IMR-90 (cell line): ENCODE results near the gene TNNC2. TPM values are rescaled to one million over a fixed set of nuclear protein-coding genes. Genes with fewer than 3 reads are reported as not detected.
A peak's percentile ranks its signal among the peaks of the same experiment; 100 is the strongest.

Experiments
- ATAC-seq: fragments of 200-7000 bp; cut with Tn5 transposase; 2 replicates; pipeline ENCODE4 v1.9.1; 2020; ENCODE audit warnings: low read depth, mild to moderate bottlenecking, moderate library complexity
- BruUV-seq: library from RNA; stranded (reverse); fragments of 400-500 nt; replicated peaks from 2 replicates; lab custom pipeline; 2021; lab: Mats Ljungman, UMichigan
- CTCF ChIA-PET: fragments of 300-600 bp; formaldehyde crosslinking; extraction: SDS; loops from one replicate; lab custom pipeline; 2021; ENCODE audit warnings: antibody characterized with exemption; lab: Yijun Ruan, JAX
- POLR2A ChIA-PET: fragments of 300-600 bp; sonication (Branson Sonifier 250); formaldehyde crosslinking; loops from one replicate; lab custom pipeline; 2022; ENCODE audit warnings: antibody characterized with exemption; ENCODE audit not compliant: unreplicated experiment; lab: Charles Lee
- DNase-seq: peaks from one replicate; pipeline ENCODE4 v3.0.0; 2013
- H2AFZ ChIP-seq: replicated peaks from 2 replicates; pipeline ENCODE3; 2013; ENCODE audit warnings: low read length, mild to moderate bottlenecking; ENCODE audit not compliant: poor library complexity
- H2AK5ac ChIP-seq: 2 replicates; pipeline ENCODE4 v1.6.1; 2013; ENCODE audit warnings: low read depth, low read length, inconsistent platforms
- H2AK9ac ChIP-seq: replicated peaks from 2 replicates; pipeline ENCODE3; 2013; ENCODE audit warnings: mild to moderate bottlenecking, low read depth, low read length, moderate library complexity; ENCODE audit not compliant: poor library complexity
- H2BK120ac ChIP-seq: 2 replicates; pipeline ENCODE4 v1.6.1; 2013; ENCODE audit warnings: low read depth, low read length, inconsistent platforms
- H2BK15ac ChIP-seq: 3 replicates; pipeline ENCODE4 v1.6.1; 2013; ENCODE audit warnings: low read depth, low read length, inconsistent platforms
- H2BK20ac ChIP-seq: 2 replicates; pipeline ENCODE4 v1.6.1; 2013; ENCODE audit warnings: low read depth, mild to moderate bottlenecking, inconsistent platforms, low read length, moderate library complexity
- H2BK5ac ChIP-seq: 2 replicates; pipeline ENCODE4 v1.6.1; 2013; ENCODE audit warnings: mild to moderate bottlenecking, low read depth, low read length, inconsistent platforms; ENCODE audit not compliant: poor library complexity, severe bottlenecking
- H3K14ac ChIP-seq: replicated peaks from 2 replicates; pipeline ENCODE4 v1.6.1; 2013; ENCODE audit warnings: low read depth, low read length, inconsistent platforms
- H3K18ac ChIP-seq: 2 replicates; pipeline ENCODE4 v1.6.1; 2013; ENCODE audit warnings: low read depth, low read length, control low read depth
- H3K23ac ChIP-seq: 2 replicates; pipeline ENCODE4 v1.6.1; 2013; ENCODE audit warnings: low read depth, low read length, inconsistent platforms
- H3K27ac ChIP-seq: 2 replicates; pipeline ENCODE4 v1.5.1; 2013; ENCODE audit warnings: mild to moderate bottlenecking, control low read depth, low read length; ENCODE audit not compliant: insufficient read depth
- H3K27me3 ChIP-seq: 2 replicates; pipeline ENCODE4 v1.6.1; 2013; ENCODE audit warnings: low read length; ENCODE audit not compliant: control insufficient read depth, insufficient read depth
- H3K36me3 ChIP-seq: 2 replicates; pipeline ENCODE4 v1.6.1; 2013; ENCODE audit warnings: low read length, mixed read lengths; ENCODE audit not compliant: control insufficient read depth, insufficient read depth
- H3K4ac ChIP-seq: 2 replicates; pipeline ENCODE4 v1.6.1; 2013; ENCODE audit warnings: low read depth, low read length, inconsistent platforms
- H3K4me1 ChIP-seq: 2 replicates; pipeline ENCODE4 v1.6.1; 2013; ENCODE audit warnings: low read length, mixed read lengths; ENCODE audit not compliant: control insufficient read depth, insufficient read depth
- H3K4me2 ChIP-seq: 2 replicates; pipeline ENCODE4 v1.6.1; 2013; ENCODE audit warnings: low read depth, mild to moderate bottlenecking, control low read depth, low read length, moderate library complexity
- H3K4me3 ChIP-seq: 2 replicates; pipeline ENCODE4 v1.5.1; 2013; ENCODE audit warnings: low read depth, mild to moderate bottlenecking, control low read depth, low read length, moderate library complexity; ENCODE audit not compliant: insufficient read depth
- H3K56ac ChIP-seq: 2 replicates; pipeline ENCODE4 v1.6.1; 2013; ENCODE audit warnings: low read length, inconsistent platforms; ENCODE audit not compliant: insufficient read depth; ENCODE audit errors: extremely low read depth
- H3K79me1 ChIP-seq, 2 experiments: 2 replicates each; pipeline ENCODE4 v1.6.1; 2013; ENCODE audit warnings: low read length in 2 of 2, inconsistent platforms in 1 of 2, low read depth in 1 of 2
- H3K9ac ChIP-seq: 2 replicates; pipeline ENCODE4 v1.6.1; 2013; ENCODE audit warnings: low read depth, low read length, control low read depth
- H3K9me1 ChIP-seq: 2 replicates; pipeline ENCODE4 v1.6.1; 2013; ENCODE audit warnings: low read length, inconsistent platforms; ENCODE audit not compliant: insufficient read depth
- H3K9me3 ChIP-seq: 2 replicates; pipeline ENCODE4 v1.6.1; 2013; ENCODE audit warnings: low read length; ENCODE audit not compliant: control insufficient read depth, insufficient read depth
- H4K20me1 ChIP-seq: 2 replicates; pipeline ENCODE4 v1.6.1; 2013; ENCODE audit warnings: low read length, inconsistent platforms; ENCODE audit not compliant: insufficient read depth
- H4K5ac ChIP-seq: 2 replicates; pipeline ENCODE4 v1.6.1; 2013; ENCODE audit warnings: mild to moderate bottlenecking, low read depth, low read length, control low read depth
- H4K8ac ChIP-seq, 2 experiments: 2 replicates each; pipeline ENCODE4 v1.6.1; 2013; ENCODE audit warnings: low read depth in 2 of 2, low read length in 2 of 2, control low read depth in 1 of 2, inconsistent platforms in 1 of 2
- H4K91ac ChIP-seq: 2 replicates; pipeline ENCODE4 v1.6.1; 2013; ENCODE audit warnings: low read depth, low read length, inconsistent platforms; ENCODE audit not compliant: insufficient read depth
- CEBPB ChIP-seq: IDR thresholded peaks from 2 replicates; pipeline ENCODE4 v1.6.1; 2012; ENCODE audit warnings: low read depth, low read length, improper control_type of control experiment
- CHD1 ChIP-seq: IDR thresholded peaks from 2 replicates; pipeline ENCODE4 v1.6.1; 2012; ENCODE audit warnings: low read depth, low read length, improper control_type of control experiment
- ELK1 ChIP-seq: fragments of 150-350 bp; IDR thresholded peaks from 2 replicates; pipeline ENCODE4 v1.6.1; 2016; ENCODE audit warnings: low read depth, mild to moderate bottlenecking, low read length, moderate library complexity, borderline replicate concordance
- USF2 ChIP-seq: fragments of 150-350 bp; IDR thresholded peaks from 2 replicates; pipeline ENCODE4 v1.6.1; 2017; ENCODE audit warnings: mild to moderate bottlenecking, antibody characterized with exemption, low read length, low read depth
- WGBS, 2 experiments: methylation state at CpG; one replicate each; pipeline versions ENCODE4 v1.1.5 to v1.1.7; 2013; ENCODE audit warnings: missing lambda C conversion rate in 2 of 2; ENCODE audit not compliant: insufficient read length in 1 of 2; ENCODE audit errors: extremely low coverage in 2 of 2; 5-methylcytosine and 5-hydroxymethylcytosine counted together
- dilution Hi-C: fragments of 300-500 bp; cut with HindIII; formaldehyde crosslinking; loops from one replicate; pipeline ENCODE4 v1.14.3; 2018; ENCODE audit warnings: low sequenced_read_pairs; ENCODE audit not compliant: unreplicated experiment
- in situ Hi-C: fragments of 300-500 bp; cut with MboI; formaldehyde crosslinking; loops from 3 replicates; pipeline ENCODE4 v1.14.3; 2019; ENCODE audit warnings: low sequenced_read_pairs, inconsistent platforms, mixed read lengths
- intact Hi-C: fragments of 100-400 bp; cut with micrococcal nuclease; formaldehyde crosslinking; loops from 2 replicates; pipeline ENCODE4 v1.10.0; 2022
- polyA plus RNA-seq, 3 experiments: library from polyadenylated mRNA; depleted of rRNA; stranded (reverse); fragments of >200 nt; gene quantifications; 2 replicates each; pipeline ENCODE4 v1.2.3, GENCODE V29; 2012; ENCODE audit warnings: low replicate concordance in 1 of 3
- total RNA-seq: library from RNA; depleted of rRNA; stranded (reverse); fragments of >200 nt; gene quantifications from 2 replicates; pipeline ENCODE4 v1.2.3, GENCODE V29; 2012

The TNNC2 gene
- total and polyA plus RNA-seq, 2 of the 4 experiments (the other 2 are of a cell fraction) = 0.46 TPM; not detected in 1

DNA sequence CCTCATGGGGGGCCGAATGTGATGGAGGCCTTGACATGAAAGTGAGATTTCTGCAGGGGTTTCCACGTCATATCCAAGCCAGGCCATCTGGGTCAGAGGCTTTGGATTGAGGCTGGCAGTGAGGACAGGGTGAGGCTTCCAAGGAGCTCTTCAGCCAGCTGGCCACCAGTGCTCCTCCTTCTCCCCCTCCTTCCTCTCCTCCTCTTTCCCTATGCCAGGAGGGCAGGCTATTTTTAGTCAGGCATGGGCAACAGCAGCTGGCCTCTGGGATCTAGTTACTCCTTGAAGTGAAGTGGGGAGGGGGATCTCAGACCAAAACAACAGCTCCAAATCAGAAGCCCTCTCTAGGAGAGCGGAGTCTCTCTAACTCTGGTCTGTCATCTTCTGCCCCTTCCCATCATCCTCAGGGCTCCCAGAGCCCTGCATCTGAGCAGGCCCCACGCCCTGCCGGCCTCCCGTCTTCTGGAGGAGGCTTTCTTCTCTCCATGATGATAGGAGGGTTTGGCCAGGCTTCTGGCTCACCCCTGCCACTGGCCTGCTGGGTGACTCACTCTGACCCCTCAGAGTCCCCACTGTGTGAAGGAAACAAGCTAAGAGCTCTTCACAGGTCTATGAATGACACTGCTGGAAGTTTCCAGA, 612 bp downstream of the TNNC2 start:
- dilution Hi-C loops = no loop called here
- H3K27ac ChIP-seq = peak overlapping the region; percentile 2; the same call in 1 of the 2 replicates

More for the DNA sequence above, 612 bp downstream of the TNNC2 start:
- Histone ChIP-seq H3K4me3 (no peak overlapping the region), H3K9ac (0 out of 2 replicates have a peak overlapping the region, but pooled peaks have one; percentile 2), H4K8ac (peak overlapping the region; percentile 9 to 76; a peak in 2 of 4 replicates), H3K23ac (no peak overlapping the region), H2BK120ac (peak overlapping the region; percentile 64), H2BK20ac (peak overlapping the region; percentile 36; the same call in 1 of the 2 replicates), H2BK15ac (no peak overlapping the region; the same call in 2 of the 3 replicates), H3K9me1 (no peaks in the 10 kb centered on the region), H4K20me1 (no peaks in the 10 kb centered on the region), H3K79me1 (no peaks in the 10 kb centered on the region), H4K91ac (no peak overlapping the region), H3K4ac (peak overlapping the region; percentile 22; the same call in 1 of the 2 replicates), H3K36me3 (no peaks in the 10 kb centered on the region), H3K18ac (peak overlapping the region; percentile 63; the same call in 1 of the 2 replicates), H3K9me3 (no peaks in the 10 kb centered on the region), H2AFZ (peak overlapping the region; percentile 79), H3K27me3 (peaks cover 2% of the 10 kb centered on the region; the same call in 1 of the 2 replicates), H3K56ac (no peak overlapping the region), H3K14ac (peak overlapping the region; percentile 69; the same call in 1 of the 2 replicates), H2AK9ac (no peak overlapping the region), H3K4me2 (no peak overlapping the region), H2AK5ac (no peak overlapping the region), H3K4me1 (peaks cover 18% of the 10 kb centered on the region), H2BK5ac (no peak overlapping the region), H4K5ac (peak overlapping the region; percentile 65)
- TF ChIP-seq ELK1 (no peak), CHD1 (no peak), CEBPB (no peak), USF2 (no peak)
- in situ Hi-C loops (no loop called here), intact Hi-C loops (no loop called here)
- ChIA-PET CTCF (interaction anchor here (0.5 to 1.2 kb wide), 3 partner anchors 26 to 806 kb away, joined by 3 read pairs; no protein-coding TSS in a partner anchor), POLR2A (no interaction called here)
- ATAC-seq (peak; percentile 60), DNase-seq (peak; percentile 31)
- no TSS peak for BruUV-seq
- WGBS, 2 experiments = no CpG with 5 or more reads among the region's 6 CpGs
